AG09309 (cell line): Measurements from ENCODE around the gene CLEC7A.

ENCODE experiments used
- DNase-seq: peaks from one replicate; pipeline ENCODE4 v3.0.0-alpha.2; 2010; ENCODE audit warnings: low read depth
- H3K4me3 ChIP-seq: 2 replicates; pipeline ENCODE4 v1.5.1; 2011; ENCODE audit warnings: mild to moderate bottlenecking, low read depth, low read length, moderate library complexity; ENCODE audit not compliant: control insufficient read depth
- CTCF ChIP-seq: IDR thresholded peaks from 2 replicates; pipeline ENCODE4 v1.5.1; 2011; ENCODE audit warnings: mild to moderate bottlenecking, low read depth, low read length, inconsistent platforms; ENCODE audit not compliant: insufficient read depth, control insufficient read depth; ENCODE audit errors: missing control alignments

The CLEC7A gene

GRCh38 chr12:10159280-10159679 lies 29.3 kb upstream of the CLEC7A start:
- DNase-seq, result no peak
- H3K4me3 ChIP-seq, result no peak overlapping the region
- no peak for TF ChIP-seq CTCF

- H3K4me3 ChIP-seq, result no peak overlapping the region
- no peak for DNase-seq
- no peak for TF ChIP-seq CTCF
These were observed 28.4 kb upstream of the CLEC7A start for GRCh38 chr12:10158406-10158805.

GRCh38 chr12:10155966-10156365 lies 26.0 kb upstream of the CLEC7A start:
- DNase-seq, result no peak
- no peak for TF ChIP-seq CTCF
- no peak overlapping the region for H3K4me3 ChIP-seq

- peak overlapping the region; percentile 49; the same call in 1 of the 2 replicates for H3K4me3 ChIP-seq
- TF ChIP-seq CTCF, result no peak
- no peak for DNase-seq
These were observed 24.1 kb upstream of the CLEC7A start for GRCh38 chr12:10154145-10154496.

GRCh38 chr12:10153271-10154144 lies 23.5 kb upstream of the CLEC7A start:
- TF ChIP-seq CTCF, result peak; percentile 84
- peak overlapping the region; percentile 49 for H3K4me3 ChIP-seq

GRCh38 chr12:10151621-10152020 lies 21.6 kb upstream of the CLEC7A start:
- no peak for DNase-seq
- TF ChIP-seq CTCF, result no peak
- H3K4me3 ChIP-seq, result no peak overlapping the region

More at GRCh38 chr12:10153271-10154144, 23.5 kb upstream of the CLEC7A start:
- DNase-seq, result peak; percentile 27
